ENCODE results near the gene MRPS23. TPM values are rescaled to one million over a fixed set of nuclear protein-coding genes. Genes with fewer than 3 reads are reported as not detected.

Gene MRPS23
- total and polyA plus RNA-seq, 4 donors = 15.7 to 44.9 (median 31.6) TPM

GRCh38 chr17:57810721-57811637 is 38.9 kb downstream of the MRPS23 start:
- H3K4me3 ChIP-seq = no peak overlapping the region
- TF ChIP-seq CTCF (IDR thresholded peaks at IDR 0.05; ENCODE audit: control extremely low read depth, extremely low read depth) = no peak
- H3K27me3 ChIP-seq (ENCODE audit: control insufficient read depth in 3 of 3, insufficient read depth in 3 of 3, low read length in 2 of 3) = no peaks in the 10 kb centered on the region
- WGBS, 2 donors = 3 to 15% methylated on average over 31 of the region's 31 CpGs
- no peak overlapping the region for H3K9ac ChIP-seq (ENCODE audit: insufficient read depth in 1 of 2, low read length in 2 of 2)
- no peaks in the 10 kb centered on the region for H3K9me3 ChIP-seq (ENCODE audit: control insufficient read depth in 4 of 4, insufficient read depth in 3 of 4, low read length in 3 of 4)
- H3K36me3 ChIP-seq (ENCODE audit: control insufficient read depth in 4 of 4, insufficient read depth in 4 of 4, low read length in 4 of 4) = no peaks in the 10 kb centered on the region
- ATAC-seq (ENCODE audit: insufficient read depth, low FRiP score) (no peak), DNase-seq (peak; percentile 96 to 99 (median 98))
- H3K4me1 ChIP-seq (ENCODE audit: control insufficient read depth in 5 of 5, insufficient read depth in 5 of 5, low read length in 5 of 5) = peaks cover 3 to 33% (median 12%) of the 10 kb centered on the region in 5 donors
- H3K27ac ChIP-seq (ENCODE audit: low read depth in 1 of 2, low read length in 1 of 2) = peak overlapping the region in 1 of 2 donors; percentile 9

- H3K4me1 ChIP-seq (ENCODE audit: control insufficient read depth in 5 of 5, insufficient read depth in 5 of 5, low read length in 5 of 5) = peaks cover 3 to 33% (median 12%) of the 10 kb centered on the region in 5 donors
- no peak for TF ChIP-seq CTCF (IDR thresholded peaks at IDR 0.05; ENCODE audit: control extremely low read depth, extremely low read depth)
- no peak for ATAC-seq (ENCODE audit: insufficient read depth, low FRiP score)
- peak in 1 of 3 donors; percentile 15 for DNase-seq
- H3K27ac ChIP-seq (ENCODE audit: low read depth in 1 of 2, low read length in 1 of 2) = no peak overlapping the region
- H3K4me3 ChIP-seq = no peak overlapping the region
- no peak overlapping the region for H3K9ac ChIP-seq (ENCODE audit: insufficient read depth in 1 of 2, low read length in 2 of 2)
- no peaks in the 10 kb centered on the region for H3K27me3 ChIP-seq (ENCODE audit: control insufficient read depth in 3 of 3, insufficient read depth in 3 of 3, low read length in 2 of 3)
- no peaks in the 10 kb centered on the region for H3K36me3 ChIP-seq (ENCODE audit: control insufficient read depth in 4 of 4, insufficient read depth in 4 of 4, low read length in 4 of 4)
- no peaks in the 10 kb centered on the region for H3K9me3 ChIP-seq (ENCODE audit: control insufficient read depth in 4 of 4, insufficient read depth in 3 of 4, low read length in 3 of 4)
- 68 to 86% methylated on average over 5 of the region's 5 CpGs for WGBS, 2 donors
Measured at GRCh38 chr17:57809879-57810278, 40.0 kb downstream of the MRPS23 start.

- peaks cover 3 to 33% (median 12%) of the 10 kb centered on the region in 5 donors for H3K4me1 ChIP-seq (ENCODE audit: control insufficient read depth in 5 of 5, insufficient read depth in 5 of 5, low read length in 5 of 5)
- no peak for ATAC-seq (ENCODE audit: insufficient read depth, low FRiP score)
- 92 to 95% methylated on average over 5 of the region's 5 CpGs for WGBS, 2 donors
Measured at GRCh38 chr17:57808882-57809281, 41.0 kb downstream of the MRPS23 start.

More at GRCh38 chr17:57808882-57809281, 41.0 kb downstream of the MRPS23 start:
- H3K36me3 ChIP-seq (ENCODE audit: control insufficient read depth in 4 of 4, insufficient read depth in 4 of 4, low read length in 4 of 4) = no peaks in the 10 kb centered on the region
- H3K27ac ChIP-seq (ENCODE audit: low read depth in 1 of 2, low read length in 1 of 2) = no peak overlapping the region
- H3K4me3 ChIP-seq = no peak overlapping the region
- no peak for DNase-seq
- H3K27me3 ChIP-seq (ENCODE audit: control insufficient read depth in 3 of 3, insufficient read depth in 3 of 3, low read length in 2 of 3) = no peaks in the 10 kb centered on the region
- TF ChIP-seq CTCF (IDR thresholded peaks at IDR 0.05; ENCODE audit: control extremely low read depth, extremely low read depth) = no peak
- H3K9ac ChIP-seq (ENCODE audit: insufficient read depth in 1 of 2, low read length in 2 of 2) = no peak overlapping the region
- no peaks in the 10 kb centered on the region for H3K9me3 ChIP-seq (ENCODE audit: control insufficient read depth in 4 of 4, insufficient read depth in 3 of 4, low read length in 3 of 4)
